ENCODE data around the gene ATP6V1G1. TPM values are rescaled to one million over a fixed set of nuclear protein-coding genes. Genes with fewer than 3 reads are reported as not detected.

The ATP6V1G1 gene
- total and polyA plus RNA-seq, 2 of the 13 experiments (the other 11 are each of a cell fraction or from before 2014, with no cell fraction given): 108 to 158 TPM

GRCh38 chr9:114560956-114561355, 26.6 kb upstream of the ATP6V1G1 start:
- ATAC-seq (no peak), DNase-seq (ENCODE audit: low spot score) (no peak), FAIRE-seq (no peak)
- Histone ChIP-seq H3K9ac (ENCODE audit: insufficient read depth, low read depth, low read length) (no peak overlapping the region), H3K4me1 (ENCODE audit: insufficient read depth, low read length) (peaks cover 28% of the 10 kb centered on the region), H3K4me3 (replicated peaks in 1 of 3; ENCODE audit: insufficient read depth in 1 of 3, low read depth in 2 of 3, low read length in 3 of 3) (no peak overlapping the region), H3K27ac (ENCODE audit: extremely low read length, insufficient read depth, low read length) (no peak overlapping the region), H3K4me2 (ENCODE audit: low read depth, low read length) (no peak overlapping the region), H4K20me1 (ENCODE audit: insufficient read depth, low read length) (no peaks in the 10 kb centered on the region), H2AFZ (ENCODE audit: low read length) (no peak overlapping the region), H3K27me3 (ENCODE audit: control insufficient read depth in 1 of 2, insufficient read depth in 2 of 2, low read length in 2 of 2) (no peaks in the 10 kb centered on the region), H3K79me2 (ENCODE audit: insufficient read depth, low read length) (no peaks in the 10 kb centered on the region), H3K36me3 (replicated peaks in 1 of 2; ENCODE audit: control insufficient read depth in 1 of 2, insufficient read depth in 2 of 2, low read length in 2 of 2) (no peaks in the 10 kb centered on the region), H3K9me3 (ENCODE audit: low read length) (no peaks in the 10 kb centered on the region)
- TF ChIP-seq ISL2 (CRISPR knock-in tag; IDR thresholded peaks at IDR 0.05) (no peak), ZBTB7B (CRISPR knock-in tag; IDR thresholded peaks at IDR 0.05) (no peak), CAMTA2 (CRISPR knock-in tag; IDR thresholded peaks at IDR 0.05; ENCODE audit: borderline replicate concordance) (no peak), JUND (CRISPR knock-in tag; IDR thresholded peaks at IDR 0.05) (no peak)
- BruUV-seq (replicated peaks): no TSS peak
- 54% methylated on average over 3 of the region's 3 CpGs for WGBS (ENCODE audit: low lambda C conversion rate)
- in situ Hi-C loops (cut with HindIII; ENCODE audit: extremely low pct_ligation_motif_present, low pct_unique_long_range_greater_than_20kb): no loop called here
- ChIA-PET CTCF (ENCODE audit: low intra/inter-chr PET ratio, low total read pairs) (no interaction called here), POLR2A (no interaction called here)
- intact Hi-C loops (cut with micrococcal nuclease; ENCODE audit: unreplicated experiment): no loop called here

GRCh38 chr9:114561771-114562170, 25.8 kb upstream of the ATP6V1G1 start:
- Histone ChIP-seq H3K36me3 (replicated peaks in 1 of 2; ENCODE audit: control insufficient read depth in 1 of 2, insufficient read depth in 2 of 2, low read length in 2 of 2) (no peaks in the 10 kb centered on the region), H3K27me3 (ENCODE audit: control insufficient read depth in 1 of 2, insufficient read depth in 2 of 2, low read length in 2 of 2) (no peaks in the 10 kb centered on the region), H4K20me1 (ENCODE audit: insufficient read depth, low read length) (no peaks in the 10 kb centered on the region), H3K4me2 (ENCODE audit: low read depth, low read length) (no peak overlapping the region), H3K9ac (ENCODE audit: insufficient read depth, low read depth, low read length) (no peak overlapping the region), H3K4me1 (ENCODE audit: insufficient read depth, low read length) (peaks cover 28% of the 10 kb centered on the region), H3K79me2 (ENCODE audit: insufficient read depth, low read length) (no peaks in the 10 kb centered on the region), H3K9me3 (ENCODE audit: low read length) (no peaks in the 10 kb centered on the region), H2AFZ (ENCODE audit: low read length) (no peak overlapping the region), H3K4me3 (replicated peaks in 1 of 3; ENCODE audit: insufficient read depth in 1 of 3, low read depth in 2 of 3, low read length in 3 of 3) (no peak overlapping the region), H3K27ac (ENCODE audit: extremely low read length, insufficient read depth, low read length) (no peak overlapping the region)
- 64% methylated on average over 7 of the region's 7 CpGs for WGBS (ENCODE audit: low lambda C conversion rate)
- in situ Hi-C loops (cut with HindIII; ENCODE audit: extremely low pct_ligation_motif_present, low pct_unique_long_range_greater_than_20kb): no loop called here
- FAIRE-seq (no peak), DNase-seq (ENCODE audit: low spot score) (no peak), ATAC-seq (no peak)
- intact Hi-C loops (cut with micrococcal nuclease; ENCODE audit: unreplicated experiment): no loop called here
- no TSS peak for BruUV-seq (replicated peaks)
- CTCF ChIA-PET (ENCODE audit: low intra/inter-chr PET ratio, low total read pairs): no interaction called here
- POLR2A ChIA-PET: no interaction called here
- TF ChIP-seq PRMT3 (CRISPR knock-in tag; IDR thresholded peaks at IDR 0.05; ENCODE audit: borderline replicate concordance, low read depth) (no peak), FOXP4 (CRISPR knock-in tag; IDR thresholded peaks at IDR 0.05) (no peak), PBX2 (CRISPR knock-in tag; IDR thresholded peaks at IDR 0.05) (no peak), ZNF83 (CRISPR knock-in tag; IDR thresholded peaks at IDR 0.05; ENCODE audit: borderline replicate concordance) (no peak), MXI1 (IDR thresholded peaks at IDR 0.05; ENCODE audit: borderline replicate concordance, low read depth, low read length) (no peak), ZNF331 (CRISPR knock-in tag; IDR thresholded peaks at IDR 0.05) (no peak), ZFY (CRISPR knock-in tag; IDR thresholded peaks at IDR 0.05) (no peak), ZNF576 (CRISPR knock-in tag; IDR thresholded peaks at IDR 0.05) (no peak), ZSCAN20 (CRISPR knock-in tag; IDR thresholded peaks at IDR 0.05; ENCODE audit: borderline replicate concordance) (no peak), MAZ (IDR thresholded peaks at IDR 0.05; ENCODE audit: borderline replicate concordance, low read depth, low read length) (no peak), MAZ (CRISPR knock-in tag; IDR thresholded peaks at IDR 0.05; ENCODE audit: low read depth) (no peak), PCBP1 (IDR thresholded peaks at IDR 0.05; ENCODE audit: borderline replicate concordance, low read depth, low read length) (no peak)
